OCI-LY3 (cell line): ENCODE results near the gene FDX2.
"Not testable (repeated sequence)": the region's sequence is repeated elsewhere in the genome, so short reads cannot be mapped to it uniquely, and the experiment has no call there.

Source experiments
- H2AFZ ChIP-seq: fragments of 200-600, 300-600 bp; shearing (Covaris generic); 2 replicates; pipeline ENCODE4 v1.6.0; 2014; ENCODE audit warnings: antibody characterized with exemption, low read depth, low read length
- H3K27ac ChIP-seq: fragments of 200-600, 300-600 bp; sonication (generic); 2 replicates; pipeline ENCODE4 v1.5.1; 2014; ENCODE audit warnings: mild to moderate bottlenecking, low read length, moderate library complexity, mixed read lengths
- H3K27me3 ChIP-seq: fragments of 200-600, 300-600 bp; sonication (generic); 2 replicates; pipeline ENCODE4 v1.6.1; 2014; ENCODE audit warnings: low read depth, low read length, mixed read lengths
- H3K36me3 ChIP-seq: fragments of 200-600, 300-600 bp; sonication (generic); replicated peaks from 2 replicates; pipeline ENCODE3; 2014; ENCODE audit warnings: low read depth, low read length, mixed read lengths
- H3K4me1 ChIP-seq: fragments of 300-600, 200-600 bp; sonication (generic); 2 replicates; pipeline ENCODE4 v1.6.1; 2014; ENCODE audit warnings: low read length, mixed read lengths
- H3K4me2 ChIP-seq: fragments of 200-600, 300-600 bp; sonication (generic); 2 replicates; pipeline ENCODE4 v1.6.1; 2014; ENCODE audit warnings: low read length, mixed read lengths
- H3K4me3 ChIP-seq: fragments of 300-600, 200-600 bp; sonication (generic); 2 replicates; pipeline ENCODE4 v1.5.1; 2014; ENCODE audit warnings: antibody characterized with exemption, mild to moderate bottlenecking, low read length, moderate library complexity
- H3K79me2 ChIP-seq: fragments of 300-600, 200-600 bp; shearing (Covaris generic); 2 replicates; pipeline ENCODE4 v1.6.1; 2014; ENCODE audit warnings: mild to moderate bottlenecking, low read length, mixed read lengths
- H3K9ac ChIP-seq: fragments of 300-600, 200-600 bp; shearing (Covaris generic); 2 replicates; pipeline ENCODE4 v1.6.0; 2014; ENCODE audit warnings: mild to moderate bottlenecking, low read length, moderate library complexity
- H3K9me3 ChIP-seq: fragments of 200-600, 300-600 bp; shearing (Covaris generic); 2 replicates; pipeline ENCODE4 v1.6.1; 2014; ENCODE audit warnings: low read length, mixed read lengths; ENCODE audit not compliant: insufficient read depth
- H4K20me1 ChIP-seq: fragments of 200-600, 300-600 bp; sonication (generic); 2 replicates; pipeline ENCODE4 v1.6.1; 2016; ENCODE audit warnings: low read length, mixed read lengths; ENCODE audit not compliant: insufficient read depth
- EZH2phosphoT487 ChIP-seq: fragments of 200-600 bp; shearing (Covaris generic); IDR thresholded peaks from 2 replicates; pipeline ENCODE4 v1.6.1; 2018; ENCODE audit warnings: antibody characterized with exemption, mixed run types, low read depth
- TF ChIP-seq, protein P1 (sequence below): fragments of 200-600, 300-600 bp; sonication (generic); IDR thresholded peaks from 2 replicates; pipeline ENCODE4 v1.5.1; 2014; ENCODE audit warnings: antibody characterized with exemption, low read length, low read depth

FDX2 gene

DNA sequence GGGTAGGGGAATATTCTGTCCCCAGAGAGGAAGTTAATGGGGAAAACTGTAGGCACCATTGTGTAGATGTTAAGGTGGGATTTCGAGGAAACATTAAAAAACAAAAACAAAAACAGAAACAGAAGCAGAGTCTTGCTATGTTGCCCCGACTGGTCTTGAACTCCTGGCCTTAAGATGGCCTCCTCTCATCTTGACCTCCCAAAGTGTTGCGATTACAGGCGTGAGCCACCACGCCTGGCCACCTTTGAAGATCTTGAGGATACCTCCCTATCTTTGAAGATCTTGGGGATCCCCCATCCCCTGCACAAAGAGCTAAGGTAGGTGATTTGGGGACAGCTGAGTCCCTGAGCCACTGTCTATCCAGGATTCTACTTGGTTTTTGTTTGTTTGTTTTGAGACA is 24.2 kb upstream of the FDX2 start:
- Histone ChIP-seq H3K36me3 (peaks cover 7% of the 10 kb centered on the region), H3K79me2 (peaks cover 11% of the 10 kb centered on the region), H3K27ac (peak overlapping the region; percentile 47), H3K4me1 (peaks cover 25% of the 10 kb centered on the region), H3K27me3 (no peaks in the 10 kb centered on the region), H3K4me3 (peak overlapping the region; percentile 78), H3K4me2 (peak overlapping the region; percentile 98), H3K9me3 (no peaks in the 10 kb centered on the region), H3K9ac (peak overlapping the region; percentile 77; the same call in 1 of the 2 replicates), H2AFZ (peak overlapping the region; percentile 43; the same call in 1 of the 2 replicates), H4K20me1 (no peaks in the 10 kb centered on the region)
- TF ChIP-seq EZH2phosphoT487 = no peak
- TF ChIP-seq, protein P1, sequence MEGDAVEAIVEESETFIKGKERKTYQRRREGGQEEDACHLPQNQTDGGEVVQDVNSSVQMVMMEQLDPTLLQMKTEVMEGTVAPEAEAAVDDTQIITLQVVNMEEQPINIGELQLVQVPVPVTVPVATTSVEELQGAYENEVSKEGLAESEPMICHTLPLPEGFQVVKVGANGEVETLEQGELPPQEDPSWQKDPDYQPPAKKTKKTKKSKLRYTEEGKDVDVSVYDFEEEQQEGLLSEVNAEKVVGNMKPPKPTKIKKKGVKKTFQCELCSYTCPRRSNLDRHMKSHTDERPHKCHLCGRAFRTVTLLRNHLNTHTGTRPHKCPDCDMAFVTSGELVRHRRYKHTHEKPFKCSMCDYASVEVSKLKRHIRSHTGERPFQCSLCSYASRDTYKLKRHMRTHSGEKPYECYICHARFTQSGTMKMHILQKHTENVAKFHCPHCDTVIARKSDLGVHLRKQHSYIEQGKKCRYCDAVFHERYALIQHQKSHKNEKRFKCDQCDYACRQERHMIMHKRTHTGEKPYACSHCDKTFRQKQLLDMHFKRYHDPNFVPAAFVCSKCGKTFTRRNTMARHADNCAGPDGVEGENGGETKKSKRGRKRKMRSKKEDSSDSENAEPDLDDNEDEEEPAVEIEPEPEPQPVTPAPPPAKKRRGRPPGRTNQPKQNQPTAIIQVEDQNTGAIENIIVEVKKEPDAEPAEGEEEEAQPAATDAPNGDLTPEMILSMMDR = no peak

DNA sequence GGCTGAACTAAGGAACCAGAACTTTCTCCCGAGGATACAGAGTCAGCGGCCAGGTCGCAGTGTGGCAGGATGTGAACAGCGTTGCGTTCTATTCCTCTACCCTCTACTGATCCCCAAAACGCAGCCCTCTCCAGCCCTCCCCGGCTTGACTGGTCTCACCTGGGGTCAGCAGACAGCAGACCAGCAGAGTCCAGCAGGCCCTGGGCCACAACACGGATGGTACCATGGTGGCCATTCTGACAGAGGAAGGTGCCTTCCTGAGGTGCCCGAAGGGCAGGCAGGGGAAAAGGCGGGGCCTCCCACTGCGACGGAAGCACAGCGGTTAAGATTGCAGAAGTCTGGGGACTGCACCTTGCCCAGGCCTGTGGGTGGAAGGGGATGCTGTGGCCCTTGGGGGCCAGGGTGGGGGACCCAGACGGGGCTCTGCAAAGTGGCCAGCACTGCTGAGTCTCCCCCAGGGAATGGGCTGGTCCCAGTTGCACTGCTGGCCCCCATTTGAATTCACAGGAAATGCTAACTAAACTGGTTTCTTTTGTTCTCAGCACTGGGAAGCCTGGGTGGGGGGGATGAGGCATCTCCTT is 23.7 kb upstream of the FDX2 start, which contains the start of gene ICAM3:
TSS of gene ICAM3 (minus strand) at position 245 of the 581 bp plus-strand sequence. CDS start at position 235, 10 bp downstream.
- Histone ChIP-seq H3K9ac (peak within 1 kb of the TSS; percentile 77), H3K79me2 (peaks cover 13% of the 10 kb centered on the region), H3K4me1 (peaks cover 26% of the 10 kb centered on the region), H3K27ac (peak within 1 kb of the TSS; percentile 47), H3K9me3 (no peaks in the 10 kb centered on the region), H2AFZ (peak within 1 kb of the TSS; percentile 43), H4K20me1 (no peaks in the 10 kb centered on the region), H3K27me3 (no peaks in the 10 kb centered on the region), H3K4me2 (peak within 1 kb of the TSS; percentile 98), H3K4me3 (peak within 1 kb of the TSS; percentile 78), H3K36me3 (peaks cover 12% of the 10 kb centered on the region)
- TF ChIP-seq, protein P1 = no peak

DNA sequence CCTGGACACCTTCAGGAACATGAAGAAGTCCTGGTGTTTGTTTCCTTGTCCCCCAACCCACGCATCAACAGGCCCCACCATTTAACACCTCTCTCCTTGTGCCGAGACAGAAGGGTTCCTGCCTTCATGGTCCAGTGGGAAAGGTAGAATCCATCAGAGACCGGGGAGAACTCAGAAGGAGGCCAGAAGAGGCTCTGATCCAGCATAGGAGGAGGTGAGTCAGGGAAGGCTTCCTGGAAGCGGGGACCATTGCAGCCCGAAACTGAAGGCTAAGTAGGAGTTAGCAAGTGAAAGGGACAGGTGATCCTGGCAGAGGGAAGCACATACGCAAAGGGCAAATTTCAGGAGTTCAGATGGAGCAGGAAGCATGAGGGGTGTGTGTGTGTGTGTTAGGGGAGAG is 23.1 kb upstream of the FDX2 start:
- Histone ChIP-seq H3K36me3 (peaks cover 17% of the 10 kb centered on the region), H3K4me2 (peak overlapping the region; percentile 98), H3K9ac (peak overlapping the region; percentile 77), H3K79me2 (peaks cover 18% of the 10 kb centered on the region), H2AFZ (peak overlapping the region; percentile 43), H3K27ac (peak overlapping the region; percentile 47), H4K20me1 (no peaks in the 10 kb centered on the region), H3K27me3 (no peaks in the 10 kb centered on the region), H3K4me1 (peaks cover 31% of the 10 kb centered on the region), H3K4me3 (peak overlapping the region; percentile 78), H3K9me3 (no peaks in the 10 kb centered on the region)
- TF ChIP-seq, protein P1 = no peak
- no peak for TF ChIP-seq EZH2phosphoT487

DNA sequence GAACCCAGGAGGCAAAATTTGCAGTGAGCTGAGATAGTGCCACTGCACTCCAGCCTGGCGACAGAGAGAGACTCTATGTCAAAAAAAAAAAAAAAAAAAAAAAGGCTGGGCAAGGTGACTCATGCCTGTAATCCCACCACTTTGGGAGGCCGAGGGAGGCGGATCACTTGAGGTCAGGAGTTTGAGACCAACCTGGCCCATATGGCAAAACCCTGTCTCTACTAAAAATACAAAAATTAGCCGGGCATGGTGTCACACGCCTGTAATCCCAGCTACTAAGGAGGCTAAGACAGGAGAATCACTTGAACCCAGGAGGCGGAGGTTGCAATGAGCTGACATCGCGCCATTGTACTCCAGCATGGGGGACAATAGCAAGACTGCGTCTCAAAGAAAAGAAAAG is 20.9 kb upstream of the FDX2 start:
- H3K9ac ChIP-seq, H3K27ac ChIP-seq: not testable (repeated sequence)
- peaks cover 41% of the 10 kb centered on the region for H3K4me1 ChIP-seq

More for the DNA sequence above, 20.9 kb upstream of the FDX2 start:
- Histone ChIP-seq H3K36me3 (peaks cover 23% of the 10 kb centered on the region), H3K79me2 (peaks cover 33% of the 10 kb centered on the region), H4K20me1 (peaks cover 11% of the 10 kb centered on the region)
- not testable (repeated sequence) for H3K9me3 ChIP-seq, H2AFZ ChIP-seq, H3K4me2 ChIP-seq, H3K4me3 ChIP-seq, H3K27me3 ChIP-seq
